NCI-H82 (cell line): ENCODE measurements around the gene PALMD.

Experiments used
- DNase-seq: peaks from one replicate; lab custom pipeline; 2025; lab: John Stamatoyannopoulos, UW

The PALMD gene

DNA sequence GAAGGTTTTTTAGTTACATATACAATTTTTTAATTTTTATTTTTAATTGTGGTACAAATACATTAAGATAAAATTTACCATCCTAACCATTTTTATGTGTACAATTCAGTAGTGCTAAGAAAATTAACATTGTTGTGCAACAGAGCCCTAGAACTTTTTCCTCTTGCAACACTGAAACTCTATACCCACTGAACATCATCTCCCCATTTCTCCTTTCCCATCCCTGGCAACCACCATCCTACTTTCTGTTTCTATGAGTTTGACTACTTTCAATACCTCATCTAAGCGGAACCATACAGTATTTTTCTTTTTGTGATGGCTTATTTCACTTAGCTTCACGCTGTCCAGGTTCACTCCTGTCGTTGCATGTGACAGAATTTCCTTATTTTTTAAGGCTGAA, 54.1 kb downstream of the PALMD start:
- DNase-seq = no peak

DNA sequence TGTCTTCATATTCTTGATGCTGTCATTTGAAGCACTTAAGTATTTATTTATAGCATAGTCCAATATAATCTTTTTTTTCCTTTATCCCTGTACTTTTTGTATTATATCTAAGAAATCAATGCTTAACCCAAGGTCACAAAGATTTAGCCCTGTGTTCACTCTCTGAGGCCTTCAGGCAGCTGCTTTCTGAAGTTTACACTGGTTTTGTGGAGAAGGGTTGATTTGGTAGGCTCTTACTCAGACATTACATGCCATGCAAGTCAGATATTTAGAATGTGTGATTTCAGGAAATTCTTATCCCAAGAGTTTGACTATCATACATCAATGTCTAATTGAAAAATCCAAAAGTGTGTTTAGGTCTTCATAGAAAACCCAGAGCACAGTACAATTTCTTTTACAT, 56.3 kb downstream of the PALMD start:
- no peak for DNase-seq

GRCh38 chr1:99704356-99704816, 58.5 kb downstream of the PALMD start:
- DNase-seq = peak; percentile 54

- DNase-seq = peak; percentile 52
These were observed 59.5 kb downstream of the PALMD start for GRCh38 chr1:99705385-99705784.

DNA sequence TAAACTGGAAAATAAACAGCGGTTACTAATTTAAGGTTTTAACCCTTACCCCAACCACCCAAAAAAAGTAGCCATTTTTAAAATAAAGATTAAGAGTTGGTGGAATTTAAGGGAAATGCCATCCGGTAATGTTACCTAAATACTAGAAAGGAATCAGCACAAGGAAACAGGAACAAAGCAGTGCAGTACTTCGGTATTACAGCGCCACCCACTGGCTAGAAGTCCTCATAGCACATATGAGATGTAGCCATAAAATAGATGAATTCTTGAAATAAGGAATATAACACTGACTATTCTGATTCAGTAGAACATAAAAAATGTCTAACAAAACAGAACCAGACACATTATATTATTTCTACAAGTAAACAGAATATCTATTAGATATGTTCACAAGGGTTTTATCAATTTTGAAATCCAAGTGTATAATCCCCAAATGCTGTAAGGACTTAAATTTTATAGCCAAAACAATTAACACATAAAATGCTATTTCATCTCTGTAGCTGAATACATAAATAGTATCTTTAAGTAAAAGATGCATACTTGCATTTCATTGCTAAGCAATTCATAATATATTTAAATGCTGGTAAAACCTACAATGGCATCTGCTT, 61.7 kb downstream of the PALMD start:
- peak; percentile 87 for DNase-seq

- no peak for DNase-seq
These were observed 65.1 kb downstream of the PALMD start for GRCh38 chr1:99710994-99711393.

DNA sequence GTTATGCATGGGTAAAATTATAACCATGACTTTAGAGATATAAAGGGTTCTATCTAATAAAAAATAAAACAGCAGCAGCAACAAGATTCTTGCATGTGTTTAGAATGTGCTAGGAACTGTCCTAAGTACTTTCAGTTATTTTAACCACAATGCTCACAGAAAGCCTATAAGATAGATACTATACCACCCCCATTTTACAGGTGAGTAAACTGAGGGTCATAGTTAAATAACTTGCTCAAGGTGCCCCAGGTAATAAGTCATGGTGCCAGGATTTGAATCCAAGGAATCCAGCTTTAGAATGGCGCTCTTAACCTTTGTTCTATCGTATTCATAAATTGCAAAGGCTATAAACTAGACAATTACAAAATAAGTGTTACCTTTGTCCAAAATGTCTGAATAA, 67.1 kb downstream of the PALMD start:
- DNase-seq = no peak

DNA sequence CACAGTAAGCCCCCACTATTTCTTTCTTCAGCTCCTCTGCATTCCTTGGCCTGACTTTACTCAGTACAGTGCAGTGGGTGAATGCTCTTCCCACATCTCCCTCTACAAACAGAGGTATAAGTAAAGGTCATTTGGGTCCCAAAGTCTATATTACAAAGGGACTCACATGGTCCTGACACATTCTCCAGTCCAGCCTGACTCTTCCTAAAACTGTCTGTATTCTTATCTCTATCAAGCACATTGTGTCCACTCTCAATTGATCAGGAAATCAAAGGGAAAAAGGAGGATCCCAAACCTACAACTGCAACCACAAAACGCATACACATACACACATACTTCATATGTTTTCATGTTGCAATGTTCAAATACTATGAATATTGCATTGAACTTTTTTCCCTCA, 71.1 kb downstream of the PALMD start:
- no peak for DNase-seq

GRCh38 chr1:99723251-99723650, 77.3 kb downstream of the PALMD start:
- no peak for DNase-seq

DNA sequence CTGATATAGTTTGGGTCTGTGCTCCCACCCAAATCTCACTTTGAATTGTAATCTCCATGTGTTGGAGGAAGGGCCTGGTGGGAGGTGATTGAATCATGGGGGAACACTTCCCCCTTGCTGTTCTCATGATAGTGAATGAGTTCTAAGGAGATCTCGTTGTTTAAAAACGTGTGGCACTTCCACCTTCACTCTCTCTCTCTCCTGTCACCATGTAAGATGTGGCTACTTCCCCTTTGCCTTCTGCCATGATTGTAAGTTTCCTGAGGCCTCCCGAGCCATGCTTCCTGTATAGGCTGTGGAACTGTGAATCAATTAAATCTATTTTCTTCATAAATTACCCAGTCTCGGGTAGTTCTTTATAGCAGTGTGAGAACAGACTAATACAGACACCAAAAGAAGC, 80.1 kb downstream of the PALMD start:
- DNase-seq = no peak

- DNase-seq = no peak
These were observed 80.5 kb downstream of the PALMD start for GRCh38 chr1:99726407-99726806.

DNA sequence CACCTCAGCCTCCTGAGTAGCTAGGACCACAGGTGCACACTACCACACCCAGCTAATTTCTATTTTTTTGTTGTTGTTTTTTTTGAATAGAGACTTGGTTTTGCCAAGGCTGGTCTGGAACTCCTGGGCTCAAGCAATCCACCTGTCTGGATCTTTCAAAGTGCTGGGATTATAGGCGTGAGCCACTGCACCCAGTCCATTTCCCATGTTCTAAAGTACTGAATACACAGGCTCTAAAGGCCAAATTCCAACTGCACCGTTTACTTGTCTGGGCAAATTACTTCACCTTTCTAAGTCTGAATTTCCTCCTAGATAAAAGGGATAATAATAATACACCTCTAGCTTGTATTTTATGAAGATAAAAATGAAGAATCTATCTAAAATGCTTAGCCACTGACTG, 80.9 kb downstream of the PALMD start:
- DNase-seq = no peak

DNA sequence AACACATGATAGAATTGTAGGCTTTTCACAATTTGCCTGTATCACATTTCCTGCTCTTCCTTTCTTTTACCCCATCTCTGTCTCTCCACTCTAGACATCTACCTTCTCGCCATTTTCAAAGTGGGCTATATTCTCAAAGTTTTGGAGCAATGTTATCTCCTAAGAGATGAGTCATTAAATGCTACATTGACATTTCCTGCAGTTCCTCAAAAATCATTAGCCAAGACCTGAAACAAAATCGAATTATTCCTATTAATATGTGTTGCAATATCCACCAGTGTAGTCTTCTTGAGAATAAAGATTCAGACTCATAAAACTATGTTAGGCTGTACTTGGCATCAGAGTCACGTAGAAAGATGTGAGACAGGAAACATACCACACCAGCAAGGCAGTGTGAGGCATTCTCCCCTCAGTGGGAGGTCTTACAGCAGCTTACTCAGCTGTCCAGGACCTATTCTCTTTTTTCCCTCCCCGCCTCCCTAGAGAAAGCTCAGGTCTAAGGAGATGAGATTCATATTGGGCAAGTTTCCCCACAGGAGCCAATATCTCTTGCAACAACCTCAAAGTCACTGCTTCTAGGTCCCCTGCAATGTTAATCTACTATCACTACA, 81.8 kb downstream of the PALMD start:
- DNase-seq = no peak

DNA sequence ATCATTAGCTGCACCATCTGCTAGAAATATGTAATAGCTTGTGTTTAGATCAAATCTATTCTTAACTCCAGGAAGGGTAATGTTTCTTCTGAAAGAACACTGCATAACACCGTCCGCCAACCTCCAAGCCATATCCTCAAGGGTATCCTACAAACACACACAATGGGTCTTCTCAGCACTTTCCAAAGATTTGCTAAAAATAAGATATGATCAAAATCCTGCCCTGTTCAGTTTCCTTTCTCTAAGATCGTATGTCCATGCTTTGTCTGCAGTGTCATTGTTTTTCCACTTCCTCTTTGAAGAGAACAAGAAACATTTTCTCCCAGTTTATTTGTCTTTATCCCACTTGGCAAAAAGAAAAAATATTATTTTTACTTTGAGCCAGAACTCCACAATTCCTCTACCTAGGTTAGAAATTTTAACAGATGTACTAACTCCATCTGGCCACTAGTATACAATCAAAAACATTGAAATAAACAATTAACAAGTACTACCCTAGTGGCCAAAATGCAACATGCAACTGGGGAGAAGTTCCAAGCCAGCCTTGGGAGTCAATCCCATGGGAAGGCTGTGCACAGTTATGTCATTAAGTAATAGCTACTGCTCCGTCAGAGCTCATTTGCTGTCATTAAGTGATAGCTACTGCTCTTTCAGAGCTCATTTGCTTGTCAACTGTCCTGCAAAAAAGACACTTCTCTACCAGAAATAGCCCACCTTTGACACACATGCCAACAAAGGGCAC, 82.8 kb downstream of the PALMD start:
- DNase-seq = peak; percentile 84

DNA sequence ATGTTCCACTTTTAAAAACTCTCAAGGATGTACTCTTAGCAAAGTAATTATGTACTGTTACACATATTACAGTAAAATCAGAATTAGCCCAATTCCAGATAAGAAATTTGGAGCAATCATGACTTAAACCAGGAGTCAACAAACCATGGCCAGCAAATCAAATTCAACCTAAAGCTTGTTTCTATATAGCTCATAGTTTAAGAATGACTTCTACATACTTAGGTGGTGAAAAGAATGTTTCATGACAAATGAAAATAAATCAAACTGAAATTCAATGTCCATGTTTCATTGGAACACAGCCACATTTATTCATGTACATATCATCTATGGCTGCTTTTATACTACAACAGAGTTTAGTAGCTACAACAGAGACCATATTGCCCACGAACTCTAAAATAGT, 85.5 kb downstream of the PALMD start:
- no peak for DNase-seq

DNA sequence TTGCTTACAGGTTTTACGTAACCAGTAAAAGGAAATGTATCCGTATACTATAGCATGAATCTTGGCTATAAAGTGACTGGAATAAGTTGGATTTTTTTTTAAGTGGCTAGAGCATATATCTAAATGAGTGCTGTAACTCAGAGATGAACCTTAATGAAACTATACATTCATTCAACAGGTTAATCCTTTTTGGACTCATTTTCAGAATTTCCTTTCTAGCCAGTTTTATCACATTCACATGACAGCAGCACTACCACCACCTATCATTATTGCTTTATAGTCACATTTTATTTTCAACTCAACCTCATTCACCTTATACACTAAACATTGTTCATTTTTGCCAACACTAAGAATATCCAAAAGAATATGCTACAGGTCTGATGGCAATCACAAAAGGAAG, 89.9 kb downstream of the PALMD start:
- no peak for DNase-seq

DNA sequence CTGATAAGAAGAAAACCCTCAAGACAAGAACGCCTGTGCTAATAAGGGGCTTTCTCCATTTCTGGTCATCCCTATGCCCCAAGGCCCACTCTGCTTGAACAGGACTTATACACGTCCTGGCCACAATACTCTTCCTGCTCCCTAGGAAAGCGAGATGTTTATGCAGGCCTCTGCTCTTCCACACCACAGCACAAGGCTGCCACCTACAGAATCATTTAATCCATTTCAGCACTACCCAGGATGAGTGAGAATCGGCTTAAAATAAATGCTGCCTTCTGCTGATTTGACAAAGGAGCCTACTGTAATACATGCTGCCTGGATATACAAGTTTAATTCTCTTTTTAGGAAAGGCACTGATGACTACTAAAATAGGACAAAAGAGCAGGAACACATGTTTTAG, 91.1 kb downstream of the PALMD start:
- DNase-seq = peak; percentile 96

DNA sequence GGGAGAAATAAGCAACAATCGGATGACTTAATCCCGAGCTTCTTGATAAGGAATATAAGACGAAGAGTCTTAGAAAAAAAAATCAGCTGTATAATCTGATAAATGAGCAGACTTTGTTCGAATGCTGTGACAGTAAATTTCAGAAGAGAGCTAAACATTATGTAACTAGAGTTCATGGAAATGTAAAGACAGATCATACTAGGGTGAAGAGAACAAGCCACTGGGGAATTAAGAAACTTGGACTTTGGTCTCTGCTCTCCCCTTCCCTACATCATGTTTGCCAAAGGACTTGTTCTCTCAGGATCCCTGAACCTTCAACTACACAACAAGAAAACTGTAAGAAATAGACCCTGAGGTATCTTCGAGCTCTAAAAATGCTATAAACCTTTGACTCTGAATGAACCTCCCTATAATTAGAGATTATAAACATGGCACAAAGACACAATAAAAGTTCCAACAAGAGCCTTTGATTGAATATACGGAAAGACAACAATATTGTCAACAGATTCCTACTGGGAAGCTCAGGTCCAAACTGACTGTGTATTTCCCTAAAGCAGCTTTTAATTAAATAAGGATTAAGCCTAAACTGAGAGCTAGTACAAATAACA, 93.0 kb downstream of the PALMD start:
- DNase-seq = peak; percentile 84

DNA sequence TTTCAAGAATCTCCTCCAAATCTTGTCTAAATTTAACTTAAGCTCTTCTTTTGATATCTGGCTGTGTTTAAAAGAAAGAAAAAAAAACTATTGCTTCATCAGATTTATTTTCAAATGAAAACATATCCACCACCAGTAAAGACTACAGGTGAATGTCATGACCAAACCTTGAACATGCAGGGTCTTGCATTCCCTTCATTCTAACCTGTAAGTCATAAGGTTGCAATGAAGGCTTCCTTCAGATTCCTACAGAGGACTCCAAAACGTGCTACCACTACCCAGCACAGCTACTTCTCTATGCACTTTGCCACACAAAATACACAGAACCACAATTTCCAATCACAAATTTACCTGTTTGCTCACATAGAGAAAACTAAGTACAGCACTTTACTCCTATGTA, 94.2 kb downstream of the PALMD start:
- no peak for DNase-seq
